Neural cell (in vitro differentiated cells): ENCODE measurements around the gene BTBD9.

Experiments used
- EZH2 ChIP-seq: fragments of 200-600, 300-800 bp; shearing (Covaris generic), sonication (generic); IDR thresholded peaks from 2 replicates; pipeline ENCODE4 v1.6.1; 2014; ENCODE audit warnings: antibody characterized with exemption, low read length, borderline replicate concordance, mild to moderate bottlenecking; ENCODE audit not compliant: insufficient read depth, poor library complexity, severe bottlenecking
- TF ChIP-seq, protein P1 (sequence below): IDR thresholded peaks from 2 replicates; pipeline ENCODE4 v1.6.1; 2012; ENCODE audit warnings: borderline replicate concordance

GRCh38 chr6:38262609-38263008 lies 377.1 kb downstream of the BTBD9 start:
- TF ChIP-seq, protein P1, sequence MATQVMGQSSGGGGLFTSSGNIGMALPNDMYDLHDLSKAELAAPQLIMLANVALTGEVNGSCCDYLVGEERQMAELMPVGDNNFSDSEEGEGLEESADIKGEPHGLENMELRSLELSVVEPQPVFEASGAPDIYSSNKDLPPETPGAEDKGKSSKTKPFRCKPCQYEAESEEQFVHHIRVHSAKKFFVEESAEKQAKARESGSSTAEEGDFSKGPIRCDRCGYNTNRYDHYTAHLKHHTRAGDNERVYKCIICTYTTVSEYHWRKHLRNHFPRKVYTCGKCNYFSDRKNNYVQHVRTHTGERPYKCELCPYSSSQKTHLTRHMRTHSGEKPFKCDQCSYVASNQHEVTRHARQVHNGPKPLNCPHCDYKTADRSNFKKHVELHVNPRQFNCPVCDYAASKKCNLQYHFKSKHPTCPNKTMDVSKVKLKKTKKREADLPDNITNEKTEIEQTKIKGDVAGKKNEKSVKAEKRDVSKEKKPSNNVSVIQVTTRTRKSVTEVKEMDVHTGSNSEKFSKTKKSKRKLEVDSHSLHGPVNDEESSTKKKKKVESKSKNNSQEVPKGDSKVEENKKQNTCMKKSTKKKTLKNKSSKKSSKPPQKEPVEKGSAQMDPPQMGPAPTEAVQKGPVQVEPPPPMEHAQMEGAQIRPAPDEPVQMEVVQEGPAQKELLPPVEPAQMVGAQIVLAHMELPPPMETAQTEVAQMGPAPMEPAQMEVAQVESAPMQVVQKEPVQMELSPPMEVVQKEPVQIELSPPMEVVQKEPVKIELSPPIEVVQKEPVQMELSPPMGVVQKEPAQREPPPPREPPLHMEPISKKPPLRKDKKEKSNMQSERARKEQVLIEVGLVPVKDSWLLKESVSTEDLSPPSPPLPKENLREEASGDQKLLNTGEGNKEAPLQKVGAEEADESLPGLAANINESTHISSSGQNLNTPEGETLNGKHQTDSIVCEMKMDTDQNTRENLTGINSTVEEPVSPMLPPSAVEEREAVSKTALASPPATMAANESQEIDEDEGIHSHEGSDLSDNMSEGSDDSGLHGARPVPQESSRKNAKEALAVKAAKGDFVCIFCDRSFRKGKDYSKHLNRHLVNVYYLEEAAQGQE: no peak
- TF ChIP-seq EZH2: no peak
